SU-DHL-6 (cell line): ENCODE results near the gene OLFM2.

ENCODE experiments used
- EZH2phosphoT487 ChIP-seq: fragments of 200-600 bp; sonication (generic), shearing (Covaris generic); conservative IDR thresholded peaks from 2 replicates; pipeline ENCODE4 v1.6.1; 2018; ENCODE audit warnings: mild to moderate bottlenecking, antibody characterized with exemption, low read length, moderate library complexity, mixed read lengths
- TF ChIP-seq, protein P1 (sequence below): fragments of 200-600 bp; sonication (generic); IDR thresholded peaks from one replicate; pipeline ENCODE4 v1.5.1; 2017; ENCODE audit warnings: antibody characterized with exemption, mild to moderate bottlenecking, low read length, moderate library complexity; ENCODE audit not compliant: insufficient read depth, poor library complexity, severe bottlenecking

DNA sequence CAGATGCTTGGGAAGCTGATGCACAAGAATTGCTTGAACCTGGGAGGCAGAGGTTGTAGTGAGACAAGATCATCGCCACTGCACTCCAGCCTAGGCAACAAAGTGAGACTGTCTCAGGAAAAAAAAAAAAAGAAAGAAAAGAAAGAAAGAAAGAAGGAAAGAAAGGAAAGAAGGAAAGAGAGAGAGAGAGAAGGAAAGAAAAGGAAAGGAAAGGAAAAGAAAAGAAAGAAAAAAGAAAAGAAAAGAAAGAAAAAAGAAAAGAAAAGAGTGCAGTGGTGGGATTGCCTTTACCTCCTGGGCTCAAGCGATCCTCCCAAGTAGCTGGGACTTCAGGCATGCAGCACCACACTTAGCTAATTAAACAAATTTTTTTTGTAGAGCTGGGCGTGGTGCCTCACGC lies 12.9 kb downstream of the OLFM2 start:
- TF ChIP-seq, protein P1, sequence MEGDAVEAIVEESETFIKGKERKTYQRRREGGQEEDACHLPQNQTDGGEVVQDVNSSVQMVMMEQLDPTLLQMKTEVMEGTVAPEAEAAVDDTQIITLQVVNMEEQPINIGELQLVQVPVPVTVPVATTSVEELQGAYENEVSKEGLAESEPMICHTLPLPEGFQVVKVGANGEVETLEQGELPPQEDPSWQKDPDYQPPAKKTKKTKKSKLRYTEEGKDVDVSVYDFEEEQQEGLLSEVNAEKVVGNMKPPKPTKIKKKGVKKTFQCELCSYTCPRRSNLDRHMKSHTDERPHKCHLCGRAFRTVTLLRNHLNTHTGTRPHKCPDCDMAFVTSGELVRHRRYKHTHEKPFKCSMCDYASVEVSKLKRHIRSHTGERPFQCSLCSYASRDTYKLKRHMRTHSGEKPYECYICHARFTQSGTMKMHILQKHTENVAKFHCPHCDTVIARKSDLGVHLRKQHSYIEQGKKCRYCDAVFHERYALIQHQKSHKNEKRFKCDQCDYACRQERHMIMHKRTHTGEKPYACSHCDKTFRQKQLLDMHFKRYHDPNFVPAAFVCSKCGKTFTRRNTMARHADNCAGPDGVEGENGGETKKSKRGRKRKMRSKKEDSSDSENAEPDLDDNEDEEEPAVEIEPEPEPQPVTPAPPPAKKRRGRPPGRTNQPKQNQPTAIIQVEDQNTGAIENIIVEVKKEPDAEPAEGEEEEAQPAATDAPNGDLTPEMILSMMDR, result no peak
- no peak for TF ChIP-seq EZH2phosphoT487
